ENCODE results near the gene LY6G6D.

The LY6G6D gene

DNA sequence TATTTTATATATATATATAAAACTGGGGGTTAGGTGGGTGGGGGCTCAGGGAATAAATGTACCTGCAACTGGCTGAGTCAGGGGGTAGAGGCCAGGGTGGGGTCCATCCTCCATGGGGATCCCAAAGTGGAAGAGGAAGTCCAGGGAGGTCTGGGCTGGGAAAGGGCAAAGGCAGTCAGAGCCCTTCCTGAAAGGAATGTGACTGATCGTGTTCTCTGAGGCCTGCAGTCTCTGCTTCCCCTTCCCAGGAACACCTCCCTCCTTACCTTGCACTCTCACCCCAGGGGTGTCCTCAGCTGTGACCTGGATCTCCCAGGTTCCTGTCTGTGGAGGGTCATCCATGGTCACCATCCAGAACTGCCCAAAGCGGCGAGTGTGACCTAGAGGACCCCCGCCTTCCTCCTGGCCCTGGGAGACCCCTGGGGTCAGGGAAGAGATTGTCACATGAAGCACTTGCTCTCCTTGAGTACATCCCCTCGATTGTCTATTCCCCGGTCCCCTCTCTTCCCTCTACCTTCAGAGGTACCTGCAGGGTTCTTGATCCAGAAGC lies 52.0 kb downstream of the LY6G6D start:
- no peak for DNase-seq

Data from activated CD4-positive, alpha-beta T cell treated with anti-CD3 and anti-CD28 coated beads, Interleukin-2, amount 50 U/mL, for 1 hour (primary cell).